GM12801 (cell line): ENCODE measurements around the gene ATP6V1A.

Experiments used
- CTCF ChIP-seq: IDR thresholded peaks from one replicate; pipeline ENCODE4 v1.5.1; 2011; ENCODE audit warnings: control low read depth; ENCODE audit not compliant: insufficient read length; ENCODE audit errors: extremely low read depth

ATP6V1A gene

GRCh38 chr3:113795693-113796092, 48.9 kb downstream of the ATP6V1A start:
- TF ChIP-seq CTCF, result no peak

GRCh38 chr3:113802795-113803455, 56.1 kb downstream of the ATP6V1A start:
- no peak for TF ChIP-seq CTCF

- TF ChIP-seq CTCF, result no peak
Observed at GRCh38 chr3:113804661-113805060, 57.8 kb downstream of the ATP6V1A start.

- no peak for TF ChIP-seq CTCF
Observed at GRCh38 chr3:113805249-113805648, 58.4 kb downstream of the ATP6V1A start.

GRCh38 chr3:113812854-113813253, 66.0 kb downstream of the ATP6V1A start:
- TF ChIP-seq CTCF, result no peak

GRCh38 chr3:113819866-113820265, 73.0 kb downstream of the ATP6V1A start:
- TF ChIP-seq CTCF, result no peak

- TF ChIP-seq CTCF, result no peak
Observed at GRCh38 chr3:113825090-113825489, 78.3 kb downstream of the ATP6V1A start.
